NCI-H69 (cell line): ENCODE results near the gene GATB.
A peak's percentile ranks its signal among the peaks of the same experiment; 100 is the strongest.

Experiments
- DNase-seq: peaks from one replicate; lab custom pipeline; 2025; lab: John Stamatoyannopoulos, UW

The GATB gene

DNA sequence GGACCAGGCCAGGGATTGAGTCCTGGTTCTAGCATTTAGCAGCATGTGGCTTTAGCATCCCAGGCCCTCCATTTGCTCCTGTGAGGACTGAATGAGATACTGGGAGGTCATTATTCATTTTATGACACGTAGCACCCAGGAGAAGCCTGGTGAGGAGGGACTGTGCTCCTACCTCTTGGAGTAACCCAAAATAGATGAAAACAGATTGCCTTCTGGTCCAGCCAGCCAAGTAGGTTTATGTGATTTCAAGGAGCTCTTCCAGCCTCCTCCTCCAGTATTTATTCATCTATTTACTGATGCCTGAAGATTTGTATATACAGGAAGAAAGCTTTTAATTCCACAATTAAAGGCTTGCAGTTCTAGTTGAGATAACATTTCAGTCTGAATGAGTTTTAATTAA lies 109.3 kb downstream of the GATB start:
- no peak for DNase-seq

DNA sequence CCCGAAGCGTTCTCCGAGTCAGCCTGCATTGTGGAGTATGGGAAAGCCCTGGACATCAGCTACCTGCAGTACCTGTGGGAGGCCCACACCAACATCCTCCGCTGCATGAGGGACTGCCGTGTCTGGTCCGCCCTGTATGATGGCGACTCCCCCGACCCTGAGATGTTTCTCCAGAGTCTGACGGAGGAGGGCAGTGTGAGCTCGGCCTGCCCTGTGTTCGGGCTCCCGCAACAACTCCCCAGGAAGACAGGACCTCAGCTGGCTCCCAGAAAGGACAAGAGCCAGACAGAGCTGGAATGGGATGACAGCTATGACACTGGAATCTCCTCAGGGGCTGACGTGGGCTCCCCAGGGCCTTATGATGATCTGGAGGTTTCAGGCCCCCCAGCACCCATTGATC lies 111.3 kb downstream of the GATB start:
- DNase-seq, result peak; percentile 3

DNA sequence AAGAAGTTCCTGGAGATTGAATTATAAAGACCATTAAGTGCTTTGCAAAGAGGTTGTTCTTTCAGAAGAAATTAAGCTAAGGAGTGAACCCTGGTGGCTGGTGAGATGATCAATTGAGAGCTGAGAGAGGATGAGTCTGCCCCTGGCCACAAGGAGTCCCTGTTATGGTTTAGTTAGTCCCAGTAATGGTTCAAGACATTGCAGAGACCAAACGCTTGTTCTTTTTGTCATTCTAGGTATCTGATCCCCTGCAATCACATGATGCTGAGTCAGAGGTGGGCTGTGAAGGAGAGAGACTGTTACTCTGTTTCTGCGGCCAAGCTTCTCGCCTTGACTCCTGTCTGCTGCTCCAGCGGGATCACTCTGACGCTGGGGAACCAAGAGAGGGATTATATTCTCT lies 114.5 kb downstream of the GATB start:
- DNase-seq, result no peak

DNA sequence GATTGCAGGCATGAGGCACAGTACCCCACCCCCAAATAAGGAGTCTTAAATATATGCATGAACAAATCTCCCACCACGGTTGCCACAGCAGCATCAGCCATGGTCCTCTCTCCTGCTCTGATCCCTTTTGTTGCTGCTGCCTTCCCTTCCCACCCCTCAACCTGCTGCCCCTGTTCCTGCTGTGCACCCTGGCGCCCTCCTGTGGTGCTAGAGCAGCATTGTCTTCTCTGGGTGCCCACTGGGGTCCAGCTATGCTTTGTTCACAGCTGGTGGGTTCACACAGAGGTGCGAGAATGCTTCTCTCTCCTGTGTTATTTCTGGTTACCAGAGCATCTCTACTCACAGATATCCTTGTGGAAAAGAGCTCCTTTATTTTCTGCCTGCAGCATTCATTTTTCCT lies 116.2 kb downstream of the GATB start:
- DNase-seq, result peak; percentile 60

DNA sequence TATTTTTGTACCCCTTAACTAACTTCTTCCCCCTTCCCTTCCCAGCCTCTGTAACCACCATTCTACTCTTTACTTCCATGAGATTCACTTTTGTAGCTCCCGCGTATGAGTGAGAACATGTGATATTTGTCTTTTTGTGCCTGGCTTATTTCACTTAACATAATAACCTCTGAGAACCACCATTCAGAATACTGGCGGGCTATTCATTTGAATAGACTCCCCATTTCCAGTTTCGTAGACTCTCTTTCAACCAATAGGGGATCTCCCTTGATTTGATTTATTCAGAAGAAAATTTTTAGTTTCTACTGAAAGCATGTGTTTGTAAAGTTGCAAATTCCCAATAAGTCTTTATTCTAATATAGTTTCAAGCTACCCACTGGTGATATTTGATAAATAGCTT lies 117.2 kb downstream of the GATB start:
- no peak for DNase-seq

DNA sequence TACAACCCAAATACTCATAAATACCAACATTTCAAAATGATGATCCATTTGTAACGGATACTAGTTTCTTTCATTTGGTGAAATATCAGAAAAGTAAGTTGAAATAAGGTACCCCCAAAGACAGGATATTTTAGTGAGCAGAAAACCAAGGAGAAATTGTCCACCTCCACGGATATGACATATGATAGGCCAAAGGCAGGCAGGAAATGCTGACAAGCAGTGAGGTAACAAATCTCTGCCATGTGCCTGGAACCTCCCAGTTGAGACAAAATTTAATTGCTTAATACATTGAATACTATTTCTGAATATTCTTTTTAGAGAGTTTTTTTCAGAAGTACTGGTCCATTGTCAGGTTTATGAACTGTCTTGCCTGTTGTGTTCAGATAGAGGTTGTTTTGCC lies 118.8 kb downstream of the GATB start:
- DNase-seq, result no peak

DNA sequence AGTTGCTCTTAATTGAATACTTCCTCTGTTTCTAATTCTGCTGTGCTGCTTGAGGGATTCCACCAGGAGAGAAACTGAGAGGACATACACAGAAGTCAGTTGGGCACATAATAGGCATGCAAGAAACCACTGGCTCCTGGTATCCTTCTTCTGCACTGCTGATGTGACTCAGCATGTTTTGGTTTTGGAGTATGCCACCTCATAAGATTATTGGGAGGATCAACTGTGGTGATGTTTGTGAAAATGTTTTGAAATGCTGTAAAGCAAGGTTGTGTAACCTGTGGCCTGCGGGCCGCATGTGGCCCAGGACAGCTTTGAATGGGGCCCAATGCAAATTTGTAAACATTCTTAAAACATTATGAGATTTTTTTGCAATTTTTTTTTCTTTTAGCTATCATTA lies 119.6 kb downstream of the GATB start:
- no peak for DNase-seq

DNA sequence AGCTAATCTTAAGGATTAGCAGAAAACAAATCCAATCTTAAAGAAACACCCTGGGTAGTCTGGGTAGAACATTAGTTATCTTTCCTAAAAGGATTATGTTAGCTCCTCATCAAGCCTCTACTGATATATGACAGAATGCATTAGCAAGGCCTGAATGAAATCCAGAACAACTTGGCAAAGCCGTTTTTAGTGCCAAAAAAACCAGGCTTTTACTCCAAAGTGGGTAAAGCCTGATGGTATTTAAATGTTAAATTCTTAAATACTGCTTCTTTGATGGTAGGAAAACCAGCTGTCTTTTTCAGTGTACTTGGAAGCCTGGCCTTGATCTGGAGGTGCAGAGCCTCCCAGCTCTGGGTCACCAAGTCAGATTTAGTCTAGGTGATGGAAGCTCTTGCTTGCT lies 120.4 kb downstream of the GATB start:
- DNase-seq, result no peak

DNA sequence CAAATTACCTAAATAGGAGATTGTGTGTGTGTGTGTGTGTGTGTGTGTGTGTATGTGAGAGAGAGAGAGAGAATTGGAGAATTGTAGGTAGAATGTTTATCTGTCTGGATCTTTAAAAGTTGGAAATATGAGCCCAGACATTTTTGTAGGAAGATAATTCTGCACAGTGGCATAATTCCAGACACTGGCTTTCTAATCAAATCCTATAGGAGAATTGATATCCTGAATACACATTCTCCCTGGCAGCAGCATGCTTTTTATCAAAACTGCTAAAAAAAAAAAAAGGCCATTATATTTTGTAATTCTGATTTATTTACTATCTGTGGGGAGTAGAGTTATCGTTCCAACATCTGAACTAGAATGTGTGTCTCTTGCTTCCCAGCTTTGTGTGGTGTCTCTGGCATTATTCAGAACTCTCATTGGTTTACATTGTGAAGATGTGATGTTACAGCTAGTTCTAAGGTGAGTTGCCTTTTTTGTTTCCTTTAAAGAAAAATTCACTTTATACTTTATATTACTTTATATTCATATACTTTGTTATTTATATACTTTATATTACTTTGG lies 122.4 kb downstream of the GATB start:
- DNase-seq, result no peak

DNA sequence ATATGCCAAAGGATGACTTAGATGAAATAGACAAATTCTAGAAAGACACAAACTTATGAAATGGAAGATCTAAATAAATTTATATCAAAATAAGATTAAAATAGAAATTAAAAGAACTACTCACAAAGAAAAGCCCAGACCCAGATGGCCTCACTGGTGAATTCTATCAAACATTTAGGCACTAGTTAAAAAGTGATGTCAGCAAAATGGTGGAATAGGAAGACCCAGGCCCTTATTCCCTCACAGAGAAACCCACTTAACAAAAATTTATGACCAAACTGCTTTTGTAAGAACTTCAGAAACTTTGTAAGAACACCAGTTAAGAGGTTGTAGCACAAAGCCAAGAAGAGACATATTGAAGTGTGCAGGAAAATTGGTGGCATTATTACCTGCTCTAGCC lies 129.5 kb downstream of the GATB start:
- no peak for DNase-seq

DNA sequence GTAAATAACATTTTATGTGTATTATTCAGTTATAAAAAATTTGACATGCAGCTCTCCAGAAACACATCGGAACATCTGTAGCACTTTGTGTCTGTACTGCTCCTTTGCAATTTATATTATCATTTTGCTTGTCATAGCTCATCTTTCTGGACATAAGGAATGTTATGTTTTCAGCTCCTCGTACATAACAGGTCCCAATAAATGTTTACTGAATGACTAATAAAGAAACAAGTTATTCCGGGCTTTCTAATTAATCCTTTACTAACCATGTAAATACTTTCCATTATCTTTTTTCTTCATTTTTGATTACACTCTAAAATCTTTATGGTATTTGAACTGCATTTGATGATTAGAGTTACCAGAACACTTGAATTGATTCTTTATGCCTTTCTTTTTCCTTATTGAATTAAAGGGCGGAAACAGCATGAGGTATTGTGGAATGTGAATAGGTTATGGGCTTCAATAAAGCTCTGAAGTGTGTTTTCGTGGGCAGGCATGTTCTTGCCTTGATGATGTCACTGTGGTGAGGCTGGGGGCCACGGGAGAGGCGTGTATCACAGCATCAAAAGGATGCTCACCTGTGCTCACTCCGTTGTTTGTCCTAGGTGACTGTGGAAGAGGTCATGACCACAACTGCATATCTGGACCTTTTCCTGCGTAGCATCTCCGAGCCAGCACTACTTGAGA lies 131.6 kb downstream of the GATB start:
- DNase-seq, result no peak

DNA sequence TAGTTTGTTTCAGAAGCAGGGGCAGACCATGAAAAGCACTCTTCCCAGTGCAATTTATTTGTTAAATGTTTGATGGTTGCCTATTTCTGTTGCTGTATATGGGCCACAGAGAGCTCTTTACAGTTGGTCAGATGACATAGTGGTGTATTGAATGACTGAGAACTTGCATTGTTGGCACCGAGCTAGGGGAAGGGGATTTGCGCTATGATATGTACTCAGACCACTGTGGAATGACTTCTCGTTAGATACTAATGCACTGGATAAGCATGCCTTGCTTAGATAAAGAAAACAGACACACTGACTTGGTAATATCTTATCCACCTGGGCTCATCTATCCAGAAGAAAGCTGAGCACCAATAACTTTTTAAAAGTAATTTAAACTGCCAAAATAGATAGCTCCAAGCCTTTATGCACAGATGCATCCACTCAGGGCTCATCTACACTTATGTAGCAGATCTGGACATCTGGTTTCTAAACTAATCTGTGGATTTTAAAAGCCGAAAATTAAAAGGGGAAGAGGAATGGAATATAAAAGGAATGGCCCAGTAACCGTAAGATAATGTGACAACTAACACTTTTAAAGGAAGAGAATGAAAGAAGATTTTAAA lies 132.7 kb downstream of the GATB start:
- no peak for DNase-seq

DNA sequence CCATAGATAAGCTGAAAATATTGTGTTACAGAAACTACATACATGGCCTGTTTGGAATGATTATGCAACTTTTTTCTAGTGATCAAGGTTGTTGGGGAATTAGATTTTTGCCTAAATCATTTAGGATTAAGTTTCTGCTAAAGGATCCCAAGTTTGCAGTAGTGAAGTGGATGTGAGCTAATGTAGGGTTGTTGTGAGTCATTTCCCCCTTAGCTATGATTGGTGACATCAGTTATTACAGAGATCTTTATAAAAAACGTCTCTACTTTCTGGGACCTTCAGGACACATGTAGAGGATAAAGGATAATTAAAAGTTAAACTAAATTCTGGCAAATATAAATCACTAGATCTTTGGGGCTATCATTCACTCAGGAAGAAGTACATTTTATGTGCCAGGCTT lies 133.3 kb downstream of the GATB start:
- DNase-seq, result no peak

DNA sequence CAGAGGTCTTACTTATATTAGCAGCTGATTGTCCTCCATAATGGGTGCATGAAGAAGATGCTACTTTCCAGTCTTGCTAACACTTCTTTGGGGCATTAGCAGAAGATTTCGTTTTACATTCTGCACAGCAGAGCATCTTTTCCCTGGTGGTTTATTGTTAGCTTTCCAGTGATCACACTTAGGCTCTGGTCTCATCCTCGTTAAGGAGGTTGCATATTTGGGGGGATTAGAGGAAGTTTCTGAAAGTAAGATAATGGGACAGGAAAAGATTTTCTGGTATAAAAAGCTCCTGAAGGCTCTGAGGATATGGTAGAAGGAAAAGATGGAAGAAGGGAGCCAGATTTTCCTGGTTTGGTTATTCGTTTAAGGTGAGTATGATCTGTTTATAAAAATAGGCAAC lies 134.1 kb downstream of the GATB start:
- DNase-seq, result no peak

DNA sequence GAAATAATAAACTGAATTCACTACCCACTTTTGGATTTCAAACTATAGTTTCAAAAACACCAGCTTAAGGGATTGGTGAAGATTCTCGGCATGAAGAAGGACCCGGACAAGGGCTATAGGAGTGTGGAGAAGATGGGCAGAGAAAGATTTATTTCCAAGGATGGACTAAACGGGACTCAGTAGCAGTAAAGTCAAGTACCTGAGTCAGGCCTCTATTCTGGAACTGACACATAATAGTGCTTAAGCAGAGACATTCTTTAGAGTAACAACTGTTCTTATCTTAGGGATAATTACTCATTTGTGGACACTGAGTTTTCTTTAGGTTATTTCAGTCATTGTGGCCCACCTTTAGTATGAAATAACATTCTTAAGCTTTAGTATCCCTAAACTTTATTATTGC lies 134.6 kb downstream of the GATB start:
- DNase-seq, result no peak

DNA sequence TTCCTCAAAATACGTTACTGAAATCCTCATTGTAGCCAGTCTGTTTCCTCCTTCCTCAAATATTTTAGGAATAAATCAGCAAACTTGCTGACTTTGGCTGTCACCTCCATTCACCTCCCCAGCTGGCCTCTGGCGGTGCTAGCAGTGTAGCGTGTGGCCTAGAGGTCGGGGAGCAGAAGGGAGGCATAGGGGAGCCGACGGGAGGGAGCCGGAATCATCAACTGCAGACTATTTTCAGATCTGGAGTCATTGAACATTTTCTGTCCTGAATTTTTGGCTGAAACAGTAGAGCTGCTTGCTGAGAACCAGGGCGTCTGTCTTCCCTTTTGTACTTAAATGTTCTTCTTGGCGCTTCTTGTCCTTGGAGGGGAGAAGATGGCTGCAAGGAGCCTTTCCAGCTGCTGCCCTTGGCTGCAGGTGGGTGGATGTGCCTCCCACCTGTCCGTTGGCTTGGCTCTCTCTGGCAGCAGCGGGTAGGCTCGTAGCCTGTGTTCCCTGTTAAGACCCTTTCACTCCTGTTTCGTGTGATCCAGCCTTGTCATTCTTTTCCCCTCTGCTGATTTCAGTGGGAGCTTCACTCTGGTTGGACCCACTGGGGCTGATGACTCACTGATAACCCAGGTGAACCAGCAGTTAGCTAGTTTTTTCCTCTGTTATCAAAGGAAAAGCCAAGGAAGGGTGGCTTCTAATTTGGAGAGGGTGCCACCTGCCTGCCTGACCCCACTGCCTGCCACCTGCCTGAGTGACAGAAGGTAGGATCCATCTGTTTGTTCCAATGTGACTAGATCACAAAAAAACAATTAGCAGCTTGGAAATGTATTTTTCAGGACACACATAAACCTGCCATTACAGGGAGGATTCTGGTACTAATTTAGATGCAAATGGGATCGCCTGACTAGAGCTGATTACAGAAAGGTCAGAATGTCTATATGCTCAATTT lies 135.9 kb downstream of the GATB start:
- DNase-seq, result peak; percentile 68
